ENCODE results near the gene TBC1D10A. TPM values are rescaled to one million over a fixed set of nuclear protein-coding genes. Genes with fewer than 3 reads are reported as not detected.

Gene TBC1D10A
- total and polyA plus RNA-seq, 12 donors, result 3.2 to 9.5 (median 5.7) TPM

- Histone ChIP-seq H3K9me3 (no peaks in the 10 kb centered on the region), H3K4me3 (peak overlapping the region in 2 of 10 donors; percentile 26 to 60), H3K36me3 (peaks cover 0 to 3% (median 0%) of the 10 kb centered on the region in 9 donors), H3K27ac (peak overlapping the region in 6 of 10 donors; percentile 7 to 88 (median 50)), H3K27me3 (peaks cover 3 to 64% (median 56%) of the 10 kb centered on the region in 7 donors), H3K4me1 (peaks cover 4 to 76% (median 33%) of the 10 kb centered on the region in 9 donors)
- ATAC-seq, result peak in 7 of 8 donors; percentile 35 to 70 (median 48)
- no peak for TF ChIP-seq CTCF (IDR thresholded peaks at IDR 0.05)
- 59 to 62% methylated on average over 26 to 27 of the region's 27 CpGs for WGBS, 2 donors
- intact Hi-C loops (cut with DNase I), result loop anchor here in 4 of 10 donors (5.0 kb wide), 1 partner anchor 42 kb away; no protein-coding TSS in a partner anchor
- peak; percentile 68 to 78 for DNase-seq
Observed at GRCh38 chr22:30249049-30250038, 77.4 kb downstream of the TBC1D10A start.

- Histone ChIP-seq H3K4me3 (peak overlapping the region in 1 of 10 donors; percentile 60), H3K9me3 (no peaks in the 10 kb centered on the region), H3K27me3 (peaks cover 3 to 73% (median 62%) of the 10 kb centered on the region in 7 donors), H3K4me1 (peaks cover 4 to 68% (median 29%) of the 10 kb centered on the region in 9 donors), H3K36me3 (peaks cover 0 to 7% (median 0%) of the 10 kb centered on the region in 9 donors), H3K27ac (peak overlapping the region in 4 of 10 donors; percentile 43 to 88 (median 60))
- TF ChIP-seq CTCF (IDR thresholded peaks at IDR 0.05), result no peak
- no peak for ATAC-seq
- intact Hi-C loops (cut with DNase I), result loop anchor here in 3 of 10 donors (5.0 kb wide), 1 partner anchor 41 kb away; no protein-coding TSS in a partner anchor
- 65 to 72% methylated on average over 6 of the region's 6 CpGs for WGBS, 2 donors
- DNase-seq, result no peak
Observed at GRCh38 chr22:30248484-30248883, 78.3 kb downstream of the TBC1D10A start.

GRCh38 chr22:30247974-30248373 lies 78.8 kb downstream of the TBC1D10A start:
- Histone ChIP-seq H3K9me3 (no peaks in the 10 kb centered on the region), H3K27ac (peak overlapping the region in 1 of 10 donors; percentile 88), H3K27me3 (peaks cover 3 to 73% (median 64%) of the 10 kb centered on the region in 7 donors), H3K36me3 (peaks cover 0 to 12% (median 0%) of the 10 kb centered on the region in 9 donors), H3K4me1 (peaks cover 4 to 63% (median 27%) of the 10 kb centered on the region in 9 donors), H3K4me3 (peak overlapping the region in 1 of 10 donors; percentile 60)
- no peak for TF ChIP-seq CTCF (IDR thresholded peaks at IDR 0.05)
- DNase-seq, result no peak
- intact Hi-C loops (cut with DNase I), result loop anchor here in 3 of 10 donors (5.0 kb wide), 1 partner anchor 41 kb away; no protein-coding TSS in a partner anchor
- WGBS, 2 donors, result 73 to 77% methylated on average over 12 of the region's 12 CpGs
- ATAC-seq, result no peak

- H3K27me3 ChIP-seq, result peaks cover 3 to 73% (median 66%) of the 10 kb centered on the region in 7 donors
- H3K4me1 ChIP-seq, result peaks cover 4 to 59% (median 25%) of the 10 kb centered on the region in 9 donors
- intact Hi-C loops (cut with DNase I), result loop anchor here in 3 of 10 donors (5.0 kb wide), 1 partner anchor 40 kb away; no protein-coding TSS in a partner anchor
- H3K36me3 ChIP-seq, result peaks cover 0 to 17% (median 0%) of the 10 kb centered on the region in 9 donors
- no peak for TF ChIP-seq CTCF (IDR thresholded peaks at IDR 0.05)
- no peak for ATAC-seq
- H3K9me3 ChIP-seq, result no peaks in the 10 kb centered on the region
- DNase-seq, result no peak
- H3K27ac ChIP-seq, result peak overlapping the region in 1 of 10 donors; percentile 88
- 73 to 82% methylated on average over 11 of the region's 11 CpGs for WGBS, 2 donors
- H3K4me3 ChIP-seq, result peak overlapping the region in 1 of 10 donors; percentile 60
Observed at GRCh38 chr22:30247561-30247960, 79.2 kb downstream of the TBC1D10A start.
